Activated CD8-positive, alpha-beta memory T cell treated with anti-CD3 and anti-CD28 coated beads, Interleukin-2, amount 50 U/mL, for 24 hours (primary cell): ENCODE data around the gene TMEM245.

Experiments used
- DNase-seq: peaks from one replicate; pipeline ENCODE4 v3.0.0-alpha.2; 2020; ENCODE audit errors: extremely low read depth

TMEM245 gene

DNA sequence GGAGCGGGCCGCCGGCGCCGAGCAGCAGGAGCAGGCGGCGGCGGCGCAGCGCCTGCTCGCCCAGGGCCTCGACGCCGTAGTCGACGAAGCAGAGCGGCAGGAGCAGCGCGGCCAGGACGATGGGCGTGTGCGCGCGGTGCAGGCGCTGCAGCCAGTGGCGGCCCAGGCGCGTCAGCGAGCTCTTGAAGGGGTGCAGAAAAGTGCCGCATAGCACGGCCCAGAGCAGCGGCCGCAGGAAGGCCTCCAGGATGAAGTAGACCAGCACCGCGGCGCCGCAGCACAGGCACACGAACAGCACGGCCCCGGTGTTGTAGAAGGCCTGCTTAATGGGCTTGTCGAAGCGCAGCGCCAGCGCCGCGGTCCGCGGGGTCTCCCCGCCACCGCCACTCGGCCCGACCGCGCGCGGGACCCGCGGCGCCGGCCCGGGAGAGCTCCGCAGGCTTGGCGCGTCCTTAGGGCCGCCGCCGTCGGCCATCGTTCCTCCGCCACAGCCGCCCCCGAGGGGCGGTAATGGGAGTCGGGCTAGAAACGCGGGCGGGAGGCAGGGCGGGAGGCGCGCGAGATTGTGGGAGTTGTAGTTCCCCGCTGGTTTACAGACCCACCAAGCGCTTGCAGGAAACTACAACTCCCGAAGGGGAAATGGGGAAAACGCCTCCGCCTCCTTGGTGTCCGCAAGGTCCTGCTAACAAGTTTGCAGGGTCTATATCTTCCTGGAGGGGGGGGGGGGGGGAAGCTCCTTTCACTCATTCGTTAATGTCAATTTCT is at the start of gene TMEM245:
Gene TMEM245 (minus strand): TSS at position 509 of the 765 bp plus-strand sequence. CDS start 34 bp downstream, at position 475.
- peak; percentile 89 for DNase-seq

DNA sequence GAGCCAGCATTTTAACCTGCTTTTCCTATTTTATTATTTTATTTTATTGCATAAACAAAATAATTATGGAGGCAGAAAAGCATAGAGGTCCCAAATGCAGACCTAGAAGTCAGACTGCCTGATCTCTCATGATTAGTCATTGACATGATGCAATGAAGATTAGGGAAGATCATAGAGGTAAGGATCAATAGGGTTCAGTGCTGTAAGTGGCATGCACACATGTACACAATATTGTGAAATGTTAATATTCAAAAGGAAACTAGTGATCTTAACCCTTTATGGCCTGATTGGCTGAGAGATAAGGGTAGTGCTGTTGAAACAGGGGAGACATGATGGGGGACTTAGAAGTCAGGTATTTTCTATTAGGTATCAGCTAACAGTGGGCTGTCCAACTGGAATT is 48.4 kb upstream of the TMEM245 start:
- no peak for DNase-seq

DNA sequence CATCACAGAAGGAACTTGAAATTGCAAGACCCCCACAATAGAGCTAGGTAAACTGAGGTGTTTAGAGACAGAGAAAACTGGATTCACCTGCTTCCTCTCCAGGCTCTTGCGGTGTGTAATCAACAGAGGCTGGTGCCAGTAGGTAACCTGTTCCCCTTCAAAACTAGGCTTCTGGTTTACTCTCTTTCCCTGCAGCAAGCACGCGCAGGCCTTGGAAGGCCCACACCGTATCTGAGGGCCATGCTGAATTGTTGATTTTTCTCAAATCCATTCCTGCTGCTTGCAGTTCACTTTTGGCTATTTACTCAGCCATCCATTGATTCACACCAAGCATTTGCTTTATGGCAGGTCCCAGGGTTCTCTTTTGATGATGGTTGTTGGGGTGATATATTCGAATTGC is 48.0 kb upstream of the TMEM245 start:
- DNase-seq, result no peak

DNA sequence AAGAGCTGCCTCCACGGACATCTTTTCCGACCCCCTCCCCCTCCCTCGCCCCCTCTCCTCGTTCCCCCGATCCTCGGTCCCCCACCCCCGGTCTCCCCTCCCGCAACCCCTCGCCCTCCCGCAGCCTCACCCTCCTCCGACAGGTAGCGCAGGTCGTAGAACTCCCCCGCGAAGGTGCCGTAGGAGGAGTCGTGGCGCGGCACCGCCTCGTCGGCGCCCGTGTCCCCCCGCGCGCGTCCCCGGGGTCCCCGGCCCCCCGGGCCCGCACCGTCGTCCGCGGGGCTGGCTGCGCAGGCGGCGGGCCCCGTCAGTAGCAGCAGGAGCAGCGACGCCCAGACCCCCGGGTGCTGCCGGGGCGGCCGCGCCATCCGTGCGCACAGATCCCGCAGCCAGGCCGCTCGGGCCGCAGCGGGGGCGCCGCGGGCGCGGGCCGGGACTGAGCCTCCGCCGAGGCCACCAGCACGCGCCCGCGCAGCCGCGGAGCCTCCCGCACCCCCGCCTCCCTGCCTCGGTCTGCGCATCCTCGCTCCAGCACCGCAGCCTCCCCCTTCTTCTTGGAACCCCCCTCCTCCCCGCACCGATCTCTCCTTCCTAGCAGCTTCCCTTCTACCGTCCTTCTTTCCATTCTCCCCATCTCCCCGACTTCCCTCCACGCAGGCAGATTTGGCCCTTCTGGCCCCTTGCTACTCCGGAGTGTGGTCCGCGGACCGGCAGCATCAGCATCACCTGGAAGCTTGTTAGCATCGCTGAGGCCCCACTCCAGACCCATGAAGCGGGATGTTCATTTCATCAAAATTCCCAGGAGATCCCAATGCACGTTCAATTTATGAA is 47.2 kb upstream of the TMEM245 start, which contains the start of gene FRRS1L:
Gene FRRS1L (minus strand): TSS at position 479 of the 831 bp plus-strand sequence. CDS start 111 bp downstream, at position 368.
- no peak for DNase-seq

DNA sequence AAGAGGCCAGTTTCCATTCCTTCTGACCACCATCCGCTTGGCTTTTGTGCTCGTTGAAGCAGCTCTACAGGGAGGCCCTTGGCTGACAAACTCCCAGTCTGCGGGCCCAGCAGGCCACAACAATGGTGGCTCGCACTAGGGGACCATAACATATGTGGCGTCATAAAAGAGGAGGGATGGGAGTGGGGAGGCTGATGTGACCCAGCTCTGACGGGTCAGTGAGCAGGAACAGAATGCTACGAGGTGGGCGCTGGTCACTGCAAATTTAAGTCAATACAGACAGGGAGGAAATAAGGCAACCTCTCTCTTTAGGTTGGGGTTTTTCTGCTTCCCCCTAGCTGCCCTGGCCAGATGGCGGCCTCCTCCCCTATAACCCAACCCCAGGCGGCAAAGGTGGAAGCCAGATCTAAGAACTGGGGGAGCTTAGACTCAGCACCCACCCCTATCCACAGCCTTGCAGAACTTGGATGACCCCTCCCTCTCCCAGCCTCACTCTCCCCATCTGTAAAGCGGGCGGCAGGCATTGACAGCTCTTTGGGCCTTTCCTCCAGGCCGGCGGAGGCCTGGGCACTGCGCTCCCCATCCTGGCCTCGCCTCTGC is 46.5 kb upstream of the TMEM245 start:
- no peak for DNase-seq

DNA sequence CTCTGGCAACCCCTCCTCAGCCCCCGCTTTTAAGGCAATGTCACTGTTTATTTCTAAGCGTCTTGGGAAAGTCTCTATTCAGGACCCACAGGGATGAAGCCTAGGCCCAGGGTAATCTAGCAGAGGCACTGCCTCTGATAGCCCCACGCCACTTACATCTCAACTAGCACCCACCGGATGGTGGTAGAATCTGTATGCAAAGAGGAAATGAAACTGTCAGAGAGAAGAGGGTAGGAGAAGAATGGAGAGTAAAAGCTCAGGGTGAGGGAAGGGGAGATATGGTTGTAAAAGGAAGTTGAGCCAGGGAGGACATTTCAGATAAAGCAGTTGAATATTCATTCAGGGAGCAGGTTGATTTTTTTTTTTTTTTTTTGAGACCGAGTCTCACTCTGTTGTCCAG is 44.3 kb upstream of the TMEM245 start:
- DNase-seq, result no peak

DNA sequence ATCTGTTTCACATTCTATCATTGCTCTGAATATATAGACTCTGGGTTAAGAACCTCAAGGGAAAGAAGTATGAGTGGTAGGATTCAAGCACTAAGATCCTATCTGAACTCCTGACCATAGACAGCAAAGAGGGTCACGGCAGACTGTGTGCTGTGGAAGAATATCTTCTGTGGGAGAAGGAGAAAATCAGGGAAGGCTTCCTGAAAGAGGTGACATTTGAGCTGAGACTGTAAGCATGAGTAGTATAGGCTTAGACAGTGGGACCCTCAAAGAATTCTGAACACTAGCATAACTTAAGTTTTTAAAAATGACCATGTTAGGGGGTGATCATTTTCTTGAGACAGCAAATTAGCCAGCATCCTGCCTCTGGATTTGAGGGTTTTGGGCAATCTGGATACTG is 43.4 kb upstream of the TMEM245 start:
- DNase-seq, result no peak

DNA sequence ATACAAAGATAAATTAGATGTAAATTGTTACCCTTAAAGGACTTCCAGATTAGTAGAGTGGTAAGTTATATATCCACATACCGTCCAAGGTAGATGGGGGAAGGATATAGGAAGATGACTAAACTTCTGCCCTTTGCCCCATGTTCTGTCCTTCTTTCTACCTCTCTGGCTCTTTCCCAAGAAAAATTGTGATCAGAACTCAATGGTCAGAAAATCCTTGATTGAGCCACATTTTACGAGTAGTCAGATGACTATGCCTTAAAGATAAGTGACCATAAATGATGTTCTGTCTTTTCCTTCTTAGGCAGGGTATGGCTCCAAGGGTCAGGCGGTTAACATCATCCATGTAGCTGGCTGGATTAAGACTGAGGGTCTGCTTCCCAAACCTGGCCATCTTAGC is 42.9 kb upstream of the TMEM245 start:
- DNase-seq, result no peak

DNA sequence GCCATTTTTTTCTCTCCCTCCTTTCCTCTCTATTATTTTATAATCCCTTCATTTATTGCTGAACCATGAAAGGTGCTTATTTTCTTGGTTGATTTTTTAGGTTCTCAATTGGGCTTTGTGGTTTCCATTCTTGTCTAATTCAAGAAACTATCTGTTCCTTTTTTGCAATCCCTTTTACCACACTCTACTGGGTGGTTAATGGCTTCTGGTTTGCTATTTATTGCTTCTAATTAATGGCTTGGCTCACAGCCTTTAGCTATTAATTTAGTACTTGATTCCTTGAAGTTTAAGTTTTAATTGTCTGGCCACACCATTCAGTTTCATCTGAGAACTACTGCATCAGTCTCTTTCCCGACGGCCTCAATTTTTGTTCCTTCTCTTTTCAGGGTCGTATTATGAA is 41.7 kb upstream of the TMEM245 start:
- DNase-seq, result no peak

DNA sequence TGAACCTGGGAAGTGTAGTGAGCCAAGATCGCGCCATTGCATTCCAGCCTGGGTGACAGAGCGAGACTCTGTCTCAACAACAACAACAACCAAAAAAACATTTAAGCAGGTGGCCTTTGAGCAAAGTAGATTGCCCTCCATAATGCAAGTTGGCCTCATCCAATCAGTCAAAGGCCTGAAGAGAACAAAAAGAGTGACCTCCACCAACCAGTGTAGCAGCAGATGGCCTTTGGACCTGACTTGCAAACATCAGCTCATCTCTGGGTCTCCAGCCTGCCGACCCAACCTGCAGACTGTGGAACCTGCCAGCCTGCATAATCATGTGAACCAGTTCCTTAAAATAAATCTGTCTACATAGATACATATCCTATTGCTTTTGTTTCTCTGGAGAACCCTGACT is 39.8 kb upstream of the TMEM245 start:
- DNase-seq, result no peak

DNA sequence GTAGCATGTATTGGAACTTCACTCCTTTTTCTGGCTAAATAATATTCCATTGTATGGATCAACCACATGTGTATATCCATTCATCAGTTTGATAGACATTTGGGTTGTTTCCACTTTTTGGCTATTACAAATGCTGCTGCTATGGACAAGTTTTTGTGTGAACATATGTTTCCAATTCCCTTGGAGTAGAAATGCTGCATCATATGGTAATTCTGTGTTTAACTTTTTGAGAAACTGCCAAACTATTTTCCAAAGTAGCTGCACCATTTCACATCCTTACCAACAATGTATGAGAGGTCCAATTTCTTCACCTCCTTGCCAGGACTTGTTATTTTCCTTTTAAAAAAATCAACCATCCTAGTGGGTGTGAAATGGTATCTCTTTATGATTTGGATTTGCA is 38.9 kb upstream of the TMEM245 start:
- no peak for DNase-seq

DNA sequence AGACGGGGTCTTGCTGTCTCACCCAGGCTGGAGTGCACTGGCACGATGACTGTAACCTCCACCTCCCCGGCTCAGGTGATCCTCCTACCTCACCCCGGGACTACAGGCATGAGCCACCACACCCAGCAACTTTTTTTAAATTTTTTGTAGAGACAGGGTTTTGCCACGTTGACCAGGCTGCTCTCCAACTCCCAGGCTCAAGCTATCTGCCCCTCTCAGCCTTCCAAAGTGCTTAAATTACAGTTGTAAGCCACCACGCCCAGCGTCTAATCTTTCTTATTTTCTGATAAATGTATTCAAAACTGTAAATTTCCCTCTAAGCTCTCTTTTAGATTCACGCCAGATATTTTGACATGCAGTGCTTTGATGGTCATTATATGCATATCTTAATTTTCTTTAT is 37.0 kb upstream of the TMEM245 start:
- no peak for DNase-seq

DNA sequence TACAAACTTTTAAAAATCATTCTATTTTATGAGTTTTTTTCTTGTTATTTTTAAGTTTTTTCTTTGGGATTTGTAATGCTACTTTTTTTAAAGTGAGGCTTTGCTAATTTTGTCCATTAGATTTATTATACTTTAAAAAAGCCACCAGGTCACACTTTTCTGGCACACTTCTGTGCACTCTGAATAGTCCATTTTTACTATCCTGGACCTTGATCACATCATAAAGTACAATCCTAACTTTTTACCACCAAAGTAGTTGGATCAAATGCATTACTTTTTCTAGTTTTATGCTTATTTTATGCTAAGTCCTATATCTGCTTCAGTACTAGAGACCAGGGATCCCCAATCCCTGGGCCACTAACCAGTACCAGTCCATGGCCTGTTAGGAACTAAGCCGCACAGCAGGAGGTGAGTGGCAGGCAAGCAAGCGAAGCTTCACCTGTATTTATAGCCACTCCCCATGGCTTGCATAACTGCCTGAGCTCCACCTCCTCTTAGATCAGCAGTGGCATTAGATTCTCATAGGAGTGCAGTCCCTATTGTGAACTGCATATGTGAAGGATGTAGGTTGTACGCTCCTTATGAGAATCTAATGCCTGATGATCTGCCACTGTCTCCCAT is 31.3 kb upstream of the TMEM245 start:
- no peak for DNase-seq

DNA sequence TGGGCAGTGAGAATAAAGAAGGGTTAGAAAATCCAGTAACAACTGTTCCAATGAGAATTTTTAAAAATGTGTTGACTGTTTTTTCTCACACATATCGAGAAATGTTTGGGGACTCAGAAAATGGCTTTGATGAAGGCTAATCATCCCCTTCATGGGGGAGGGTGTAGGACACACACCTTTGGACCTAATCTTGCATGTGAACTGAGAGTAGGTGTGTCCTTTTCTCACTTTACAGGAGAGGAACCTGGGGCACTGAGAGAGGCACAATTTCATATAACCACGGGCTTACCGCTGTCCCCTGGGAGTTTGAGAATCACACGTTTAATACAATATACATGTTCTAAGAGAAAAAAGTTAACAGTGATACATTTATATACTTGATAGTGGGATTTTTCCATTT is 30.0 kb upstream of the TMEM245 start:
- DNase-seq, result no peak

DNA sequence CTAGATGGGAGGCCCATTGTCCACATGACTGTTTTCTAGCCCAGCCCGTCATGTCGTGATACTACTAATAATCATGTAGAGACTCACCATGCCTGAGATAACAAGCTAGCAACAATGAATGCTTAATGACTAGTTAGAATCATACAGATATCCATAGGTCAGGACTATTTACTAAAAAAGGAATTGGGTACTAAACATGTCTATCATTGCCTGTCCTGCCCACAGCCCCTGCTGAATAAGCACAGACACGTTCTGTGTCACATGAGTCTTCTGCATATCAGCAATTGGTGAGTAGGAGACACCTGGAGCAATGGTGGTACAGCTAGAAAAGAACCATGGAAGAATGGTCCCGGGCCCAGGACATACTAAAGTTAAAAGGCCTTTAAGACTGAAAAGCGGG is 29.3 kb upstream of the TMEM245 start:
- DNase-seq, result no peak

DNA sequence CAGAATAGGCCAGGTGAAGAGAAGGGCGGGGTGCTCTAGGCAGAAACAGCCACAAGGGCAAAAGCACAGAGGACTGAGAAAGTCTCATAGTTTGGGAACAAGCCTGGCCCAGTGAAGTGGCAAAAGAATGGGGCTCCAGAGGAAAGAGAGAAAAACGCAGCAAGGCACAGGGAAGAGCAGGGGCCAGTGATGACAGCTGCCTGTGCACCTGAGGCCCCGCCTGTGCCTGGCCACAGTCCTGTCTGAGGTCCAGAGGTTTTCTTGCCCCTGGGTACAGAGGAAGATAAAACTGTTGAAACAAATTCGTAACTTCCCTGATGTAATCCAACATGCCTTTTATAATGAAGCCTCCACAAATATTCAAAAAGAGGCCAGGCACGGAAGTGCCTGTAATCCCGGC is 25.3 kb upstream of the TMEM245 start:
- DNase-seq, result no peak

DNA sequence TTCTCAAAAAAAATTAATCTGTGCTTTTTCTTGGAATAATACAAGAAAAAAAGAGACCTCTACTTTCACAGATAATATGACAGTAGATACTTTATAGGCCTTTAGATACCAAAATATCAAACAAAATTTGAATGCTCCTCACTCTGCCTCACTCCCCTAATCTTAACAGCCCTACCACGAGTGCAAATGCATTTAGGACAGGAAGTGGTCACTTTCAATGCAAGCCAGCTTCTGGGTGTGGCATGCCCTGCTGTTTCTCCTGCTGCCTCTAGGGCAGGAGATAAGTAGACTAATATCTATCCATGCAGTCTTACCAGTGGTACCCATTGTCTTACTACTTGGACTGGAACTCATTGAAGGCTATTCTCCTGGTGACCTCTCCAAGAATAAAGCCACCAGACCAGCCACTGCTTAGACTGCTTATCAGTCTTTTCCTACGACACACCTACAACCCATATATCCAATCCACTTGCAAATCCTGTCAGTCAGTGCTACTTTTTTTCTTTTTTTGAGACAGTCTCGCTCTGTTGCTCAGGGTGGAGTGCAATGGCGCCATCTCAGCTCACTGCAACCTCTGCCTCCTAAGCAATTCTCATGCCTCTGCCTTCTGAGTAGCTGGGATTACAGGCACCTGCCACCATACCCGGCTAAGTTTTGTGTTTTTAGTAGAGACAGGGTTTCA is 24.3 kb upstream of the TMEM245 start:
- DNase-seq, result no peak

DNA sequence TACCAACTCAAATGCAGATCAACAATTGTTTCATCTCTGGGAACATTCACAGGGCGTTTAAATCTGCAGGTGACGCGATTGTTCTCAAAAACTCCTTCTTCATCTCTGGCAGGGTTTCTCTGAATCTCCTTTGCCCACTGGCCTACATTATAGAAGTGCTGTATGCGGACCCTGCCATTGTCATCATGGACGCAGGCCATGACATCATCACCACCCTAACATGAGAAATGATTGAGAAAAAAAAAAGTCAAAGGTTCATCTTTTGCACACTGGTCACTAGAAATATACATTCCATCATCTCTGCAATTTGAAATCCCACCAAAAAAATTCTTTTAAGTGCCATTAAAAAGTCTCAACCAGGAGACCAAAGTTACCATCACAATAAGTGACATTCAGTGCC is 21.6 kb upstream of the TMEM245 start:
- no peak for DNase-seq

DNA sequence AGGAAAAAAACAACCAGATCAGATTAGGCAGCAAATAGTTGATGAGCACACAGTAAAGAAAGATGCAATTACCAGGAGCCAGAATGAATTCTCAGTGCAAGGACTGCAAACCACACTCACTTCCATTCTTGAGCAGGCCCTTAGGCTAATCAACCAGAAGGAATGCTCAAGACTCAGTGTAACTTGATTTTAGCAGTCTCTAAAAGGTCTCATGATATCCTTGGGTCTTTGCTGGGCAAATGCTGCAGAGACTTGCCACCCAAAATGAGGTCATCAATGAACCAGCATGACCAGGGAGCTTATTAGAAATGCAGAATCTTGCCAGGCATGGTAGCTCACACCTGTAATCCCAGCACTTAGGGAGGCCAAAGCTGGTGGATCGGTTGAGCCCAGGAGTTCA is 20.1 kb upstream of the TMEM245 start:
- DNase-seq, result no peak

DNA sequence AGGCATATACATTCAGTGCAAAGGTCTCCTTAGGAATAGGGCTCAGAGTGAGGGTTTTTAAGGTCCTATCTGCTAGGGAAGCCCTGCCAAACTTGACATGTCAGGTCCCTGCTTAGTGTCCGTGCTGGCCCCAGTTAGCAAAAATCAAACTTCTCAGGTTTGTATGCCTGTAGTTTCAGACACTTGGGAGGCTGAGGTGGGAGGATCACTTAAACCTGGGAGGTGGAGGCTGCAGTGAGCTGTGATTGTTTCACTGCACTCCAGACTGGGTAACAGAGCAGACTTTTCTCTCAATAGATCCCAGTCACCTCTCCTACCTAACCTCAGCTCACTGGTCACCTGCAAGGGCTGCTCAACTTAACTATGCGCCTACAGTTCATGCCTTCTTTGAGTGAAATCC is 18.7 kb upstream of the TMEM245 start:
- DNase-seq, result no peak

DNA sequence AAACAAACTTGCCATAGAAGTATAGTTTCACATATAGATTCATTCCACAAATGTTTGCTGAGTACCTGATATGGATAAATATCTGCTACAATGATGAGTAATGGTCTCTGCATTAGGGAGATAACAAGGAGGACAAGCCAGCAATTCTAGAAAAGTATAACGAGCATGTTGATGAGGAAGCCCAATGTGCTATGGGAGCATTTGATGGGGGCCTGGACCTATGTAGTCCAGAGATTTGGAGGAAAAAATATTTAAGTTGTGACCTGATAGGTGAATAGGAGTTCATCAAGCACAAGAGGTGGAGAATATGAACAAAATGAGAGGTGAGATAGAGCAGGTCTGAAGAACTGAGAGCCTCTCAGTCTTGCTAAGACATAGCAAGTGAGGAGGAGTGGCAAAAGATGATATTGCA is 14.4 kb upstream of the TMEM245 start:
- no peak for DNase-seq

DNA sequence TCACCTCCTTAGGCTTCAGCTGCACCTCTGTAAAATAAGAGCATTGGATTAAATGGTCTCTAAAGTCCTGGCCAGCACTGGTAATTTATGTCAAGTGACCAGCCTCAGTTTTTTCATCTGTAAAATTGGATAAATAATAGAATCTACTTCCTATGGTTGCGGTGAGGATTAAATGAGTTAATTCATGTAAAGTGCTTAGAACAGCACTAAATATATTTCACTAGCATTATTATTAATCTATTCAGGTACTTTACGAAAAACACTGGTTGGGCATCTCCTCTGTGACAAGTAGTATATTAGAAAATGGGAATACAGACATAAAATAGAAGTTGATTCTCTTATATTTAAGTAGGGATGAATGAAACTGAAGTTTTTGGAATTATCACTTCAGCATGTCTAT is 13.8 kb upstream of the TMEM245 start:
- no peak for DNase-seq
